ENCODE measurements around the gene UBE2G1.

UBE2G1 gene

DNA sequence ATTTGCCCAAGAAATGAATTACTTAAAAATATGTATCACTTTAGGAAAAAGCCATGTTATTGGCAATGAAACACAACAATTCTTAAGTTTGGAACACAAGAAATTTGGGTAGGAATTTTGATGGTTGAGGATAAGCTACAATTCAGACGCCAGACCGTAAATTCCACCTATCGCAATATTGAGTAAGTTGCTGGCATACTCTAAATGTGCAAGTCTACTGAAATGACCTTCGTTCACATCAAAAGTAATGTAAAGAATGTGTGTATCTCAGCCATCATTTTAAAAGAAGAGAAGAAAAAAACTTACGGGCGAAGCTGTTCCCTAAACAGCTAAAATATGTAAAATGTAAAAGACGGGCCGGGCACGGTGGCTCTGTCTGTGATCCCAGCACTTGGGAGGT is 33.4 kb downstream of the UBE2G1 start:
- no peak for DNase-seq

DNA sequence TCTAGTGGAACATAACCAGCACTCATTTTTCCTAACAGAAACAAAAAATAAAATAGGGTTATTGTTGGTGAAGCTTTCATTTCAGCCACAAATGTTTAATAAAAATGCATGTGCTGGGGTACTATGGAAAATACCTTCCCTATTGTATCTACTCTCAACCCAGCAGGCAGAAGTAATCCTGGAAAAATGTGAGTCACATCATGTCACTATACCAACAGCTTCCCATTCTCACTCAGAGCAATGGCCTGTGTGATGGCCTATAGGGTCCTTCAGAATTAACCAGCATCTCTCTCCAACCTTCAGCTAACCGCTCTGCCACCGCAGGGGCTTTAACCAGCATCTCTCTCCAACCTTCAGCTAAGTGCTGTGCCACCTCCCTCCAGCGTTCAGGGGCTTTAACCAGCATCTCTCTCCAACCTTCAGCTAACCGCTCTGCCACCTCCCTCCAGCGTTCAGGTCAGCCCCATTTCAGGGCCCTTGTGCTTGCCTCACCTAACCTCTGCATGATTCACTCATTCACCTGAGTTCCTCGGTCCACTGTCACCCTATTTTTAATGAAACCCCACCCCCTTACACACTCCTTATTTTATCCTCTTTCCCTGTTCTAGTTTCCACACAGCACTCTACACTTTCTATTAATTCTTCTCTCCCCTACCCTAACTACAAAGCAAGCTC is 34.0 kb downstream of the UBE2G1 start:
- DNase-seq, result no peak

DNA sequence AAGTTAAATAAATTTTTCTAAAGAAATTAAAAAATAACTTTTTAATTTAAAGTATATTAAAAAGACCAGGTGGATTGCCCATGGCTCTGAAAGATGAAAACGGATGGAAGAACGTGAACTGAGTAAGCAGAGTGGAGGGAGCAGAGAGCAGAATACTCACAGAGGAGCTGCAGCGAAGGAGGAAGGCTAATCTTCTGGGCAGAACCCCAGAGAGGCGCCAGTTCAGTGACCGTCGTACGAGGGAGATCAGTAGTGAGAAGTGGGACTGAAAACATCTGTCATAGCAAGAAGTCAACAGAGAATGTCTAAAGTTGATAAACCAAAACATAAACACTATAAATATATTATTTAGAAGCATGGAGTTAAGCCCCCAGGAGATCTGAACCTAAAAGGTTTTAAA is 34.9 kb downstream of the UBE2G1 start:
- no peak for DNase-seq

DNA sequence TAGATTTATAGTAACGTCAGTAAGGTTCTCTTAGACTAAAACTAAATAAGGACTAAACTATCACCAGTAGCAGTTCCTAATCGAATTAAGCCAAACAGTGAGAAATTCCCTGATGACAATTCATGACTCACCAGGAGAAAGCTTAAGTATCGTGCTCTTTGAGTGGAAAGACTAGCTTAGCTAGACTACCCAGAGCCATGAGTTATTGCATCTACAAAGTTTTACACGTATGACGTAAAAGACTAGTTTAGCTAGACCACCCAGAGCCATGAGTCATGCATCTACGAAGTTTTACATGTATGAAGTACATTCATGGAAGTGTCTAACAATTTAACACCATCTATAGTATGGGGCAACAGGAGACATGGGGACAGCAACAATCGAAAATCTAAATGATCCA is 36.6 kb downstream of the UBE2G1 start:
- DNase-seq, result no peak

DNA sequence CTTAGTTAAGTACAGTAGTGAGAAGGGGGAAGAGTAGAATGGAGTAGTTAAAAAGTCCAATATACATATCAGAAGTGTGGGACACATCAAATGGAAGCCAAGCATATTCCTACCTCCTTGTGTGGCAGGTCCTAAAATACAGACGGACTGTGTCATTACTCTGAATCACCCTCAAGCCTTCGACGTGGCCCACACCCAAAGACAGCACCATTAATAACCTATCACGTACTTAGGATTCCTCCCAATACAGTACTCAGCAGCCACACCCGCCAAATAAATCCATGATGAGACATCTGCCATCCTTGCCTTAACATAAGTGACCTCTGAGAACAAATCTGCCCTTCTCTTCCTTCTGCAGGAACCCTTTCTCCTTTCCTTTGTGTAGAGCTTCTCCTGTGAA is 38.9 kb downstream of the UBE2G1 start:
- DNase-seq, result no peak

DNA sequence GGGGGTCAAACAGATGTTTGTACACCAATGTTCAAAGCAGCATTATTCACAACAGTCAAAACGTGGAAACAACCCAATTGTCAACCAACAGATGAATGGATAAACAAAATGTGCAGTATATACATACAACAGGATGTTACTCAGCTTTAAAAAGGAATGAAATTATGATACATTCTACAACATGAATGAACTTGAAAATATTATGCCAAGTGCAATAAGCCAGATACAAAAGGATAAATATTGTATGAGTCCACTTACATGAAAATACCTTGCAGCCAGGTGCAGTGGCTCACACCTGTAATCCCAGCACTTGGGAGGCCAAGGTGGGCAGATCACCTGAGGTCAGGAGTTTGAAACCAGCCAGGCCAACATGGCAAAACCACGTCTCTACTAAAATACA is 39.9 kb downstream of the UBE2G1 start:
- DNase-seq, result no peak

DNA sequence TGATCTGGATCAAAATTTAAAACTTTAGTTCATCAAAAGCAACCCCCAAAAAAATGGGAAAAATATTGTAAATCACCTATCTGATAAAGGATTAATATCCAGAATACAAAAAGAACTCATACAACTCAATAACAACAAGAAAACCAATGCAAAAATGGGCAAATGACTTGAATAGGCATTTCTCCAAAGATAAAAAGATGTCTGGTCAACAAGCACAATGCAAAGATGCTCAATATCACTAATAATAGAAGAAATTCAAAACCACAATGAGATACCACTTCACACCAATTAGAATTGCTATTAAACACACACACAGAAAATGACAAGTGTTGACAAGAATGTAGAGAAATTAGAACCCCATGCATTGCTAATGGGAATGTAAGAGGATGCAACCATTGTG is 40.4 kb downstream of the UBE2G1 start:
- no peak for DNase-seq

DNA sequence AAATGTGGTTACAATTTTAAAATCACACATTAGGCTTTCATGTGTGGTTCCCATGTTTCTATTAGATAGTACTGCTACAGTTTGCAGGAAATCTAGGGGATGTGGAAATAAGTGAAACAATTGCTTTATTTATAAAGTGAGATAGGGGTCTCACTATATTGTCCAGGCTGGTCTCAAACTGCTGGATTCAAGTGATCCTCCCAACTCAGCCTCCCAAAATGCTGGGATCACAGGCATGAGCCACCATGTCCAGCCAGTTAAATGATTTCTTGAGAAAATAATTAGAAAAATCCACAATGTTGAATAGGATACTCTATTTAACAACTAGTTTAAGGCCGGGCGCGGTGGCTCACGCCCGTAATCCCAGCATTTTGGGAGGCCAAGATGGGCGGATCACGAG is 42.0 kb downstream of the UBE2G1 start:
- DNase-seq, result no peak

DNA sequence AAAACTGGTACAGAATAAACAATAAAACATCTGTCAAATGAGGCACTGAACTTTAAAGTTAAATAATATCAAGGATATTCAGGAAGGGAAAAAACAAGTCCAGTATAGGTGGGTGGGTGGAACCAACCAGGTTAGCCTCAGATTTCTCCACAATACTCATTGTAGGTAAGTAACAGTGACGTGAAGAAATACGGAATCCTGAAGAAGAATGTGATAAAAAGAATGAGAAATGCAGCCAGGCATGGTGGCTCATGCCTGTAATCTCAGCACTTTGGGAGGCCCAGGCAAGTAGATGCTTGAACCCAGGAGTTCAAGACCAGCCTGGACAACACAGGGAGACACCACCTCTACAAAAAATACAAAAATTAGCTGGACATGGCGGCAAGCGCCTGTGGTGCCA is 47.3 kb downstream of the UBE2G1 start:
- DNase-seq, result no peak

DNA sequence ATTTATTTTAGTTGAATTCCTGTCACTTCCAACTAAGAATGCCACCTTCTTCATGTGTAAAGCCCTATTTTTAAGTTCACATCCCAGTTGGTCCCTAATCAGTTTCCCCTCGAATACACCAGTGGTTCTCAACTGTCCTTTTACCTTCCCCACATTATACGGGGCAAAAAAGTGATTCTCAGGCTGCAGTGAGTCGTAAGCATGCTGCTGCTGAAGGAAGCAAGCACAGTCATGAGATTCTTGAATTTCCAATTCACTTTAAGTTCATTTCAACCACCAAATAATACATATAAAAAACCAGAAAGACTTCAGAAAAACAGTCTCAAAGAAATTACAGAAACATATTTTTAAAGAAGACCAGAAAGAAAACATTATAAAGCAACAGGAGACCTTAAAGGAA is 47.9 kb downstream of the UBE2G1 start:
- DNase-seq, result no peak

DNA sequence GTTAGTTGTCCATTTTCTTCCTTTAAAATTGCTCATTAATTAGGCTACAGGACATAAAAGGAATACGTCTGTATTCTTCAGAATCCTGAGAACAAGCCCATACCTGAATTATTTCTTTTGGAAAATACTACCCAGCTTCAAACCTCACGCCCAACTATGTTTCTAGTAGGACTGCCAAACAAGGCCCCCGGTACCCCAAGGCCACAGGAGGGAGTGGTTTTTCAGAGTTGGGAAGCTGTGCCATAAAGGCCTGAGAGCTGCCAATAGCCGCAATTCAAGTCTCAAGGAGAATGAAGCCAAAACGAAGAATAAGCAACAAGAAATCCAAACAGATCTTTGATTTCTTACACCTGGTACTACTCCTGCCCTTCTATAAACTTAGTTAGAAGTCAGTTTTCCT is 48.3 kb downstream of the UBE2G1 start:
- no peak for DNase-seq

DNA sequence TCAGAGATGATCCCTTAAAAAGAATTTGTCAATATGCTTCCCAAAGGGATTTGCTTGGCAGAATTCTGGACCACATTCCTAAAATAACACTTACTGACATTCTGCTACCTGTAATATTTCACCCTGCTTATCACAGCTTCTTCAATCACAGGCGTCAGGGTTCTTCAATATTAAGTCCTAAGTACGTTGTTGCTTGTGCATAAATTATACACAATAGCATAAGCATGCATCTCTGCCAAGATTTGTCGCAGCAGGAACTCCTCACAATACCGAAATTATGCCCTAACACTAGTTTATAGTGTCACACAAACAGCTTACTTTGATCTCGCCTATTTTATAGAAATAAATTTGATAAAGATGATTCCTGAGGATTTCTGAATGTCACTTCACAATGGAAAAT is 48.9 kb downstream of the UBE2G1 start:
- no peak for DNase-seq

DNA sequence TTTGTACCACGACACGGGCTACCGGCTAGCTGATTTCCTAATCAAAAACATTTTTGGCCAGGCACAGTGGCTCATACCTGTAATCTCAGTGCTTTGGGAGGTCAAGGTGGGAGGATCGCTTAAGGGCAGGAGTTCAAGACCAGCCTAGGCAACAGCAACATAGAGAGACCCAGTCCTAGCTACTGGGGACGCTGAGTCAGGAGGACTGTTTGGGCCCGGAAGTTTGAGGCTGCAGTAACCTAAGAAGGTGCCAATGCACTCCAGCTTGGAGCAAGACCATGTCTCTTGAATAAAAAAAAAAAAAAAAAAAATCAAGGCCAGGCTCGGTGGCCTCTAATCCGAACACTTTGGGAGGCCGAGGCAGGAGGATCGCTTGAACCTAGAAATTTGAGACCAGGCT is 49.8 kb downstream of the UBE2G1 start:
- no peak for DNase-seq

DNA sequence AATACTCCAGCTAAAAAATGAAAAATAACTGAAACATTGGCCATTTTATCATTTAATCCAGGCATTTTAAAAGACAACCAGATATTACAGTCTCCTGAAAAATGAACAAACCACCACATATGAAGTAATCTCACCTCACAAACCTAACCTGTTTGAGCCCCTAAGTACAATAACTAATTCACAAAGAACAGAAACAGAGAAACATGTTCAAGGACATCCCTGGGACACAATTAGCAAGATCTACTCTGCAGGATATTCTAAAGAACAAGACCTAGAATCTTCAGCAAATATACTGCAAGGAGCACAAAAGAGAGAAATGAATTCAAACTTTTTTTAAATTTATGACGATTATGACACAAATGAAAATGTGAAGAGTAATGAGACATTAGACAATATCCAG is 51.9 kb downstream of the UBE2G1 start:
- DNase-seq, result no peak

DNA sequence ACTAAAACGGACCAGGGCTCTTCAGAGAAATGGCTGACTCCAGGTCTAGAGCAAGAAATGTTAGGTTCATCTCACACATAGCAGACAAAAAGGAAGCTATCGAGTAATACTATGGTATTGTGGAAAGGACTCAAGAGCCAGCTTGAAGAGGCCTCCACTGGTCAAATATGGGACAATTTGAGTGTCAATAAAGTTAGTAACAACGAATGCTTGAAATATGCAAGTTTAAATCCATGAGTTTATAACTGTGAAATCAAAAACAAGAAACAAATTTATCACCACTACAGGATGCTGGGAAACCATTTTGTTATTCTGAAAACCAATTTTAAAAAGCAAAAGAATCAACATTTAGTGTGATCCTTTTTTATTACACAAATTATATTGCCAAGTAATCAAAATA is 52.3 kb downstream of the UBE2G1 start:
- no peak for DNase-seq

DNA sequence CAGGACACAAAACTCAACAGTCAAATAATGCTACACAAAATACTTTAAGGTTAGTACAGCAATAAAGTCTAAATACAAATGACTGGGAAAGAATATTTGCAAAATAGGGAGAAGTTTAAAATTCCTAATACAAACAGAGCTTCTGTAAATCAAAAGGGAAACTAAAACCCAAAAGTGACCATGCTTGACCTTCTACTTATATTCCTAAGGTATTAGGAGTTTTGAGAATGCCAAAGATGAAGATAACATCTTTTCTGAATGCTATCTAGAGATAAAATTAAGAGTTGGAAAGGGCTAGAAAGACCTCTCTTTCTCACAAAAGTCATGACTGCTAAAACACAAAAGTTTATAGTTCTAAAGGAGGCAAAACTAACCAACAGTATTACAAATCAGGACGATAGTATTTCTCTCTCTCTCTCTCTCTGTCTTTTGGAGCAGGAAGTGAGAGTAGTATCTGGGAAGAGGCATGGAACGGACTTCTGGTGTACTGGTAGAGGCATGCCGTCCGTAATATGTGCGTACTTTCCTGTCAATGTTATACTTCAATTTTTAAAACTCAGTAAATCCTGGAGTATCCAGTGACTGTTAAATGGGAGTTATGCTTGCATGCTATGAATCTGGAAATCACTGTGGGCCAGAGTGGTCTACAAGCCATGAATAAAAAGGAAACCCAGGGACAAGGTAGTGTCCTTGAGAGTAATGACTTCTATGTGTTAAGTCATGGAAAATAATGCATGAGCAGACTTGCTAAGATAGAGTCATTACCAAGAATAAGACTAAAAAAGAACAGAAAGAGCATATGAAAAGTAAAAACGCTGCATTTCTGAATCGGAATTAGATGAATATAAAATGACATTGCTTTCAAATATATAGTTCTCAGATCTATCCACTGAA is 53.0 kb downstream of the UBE2G1 start:
- DNase-seq, result no peak

DNA sequence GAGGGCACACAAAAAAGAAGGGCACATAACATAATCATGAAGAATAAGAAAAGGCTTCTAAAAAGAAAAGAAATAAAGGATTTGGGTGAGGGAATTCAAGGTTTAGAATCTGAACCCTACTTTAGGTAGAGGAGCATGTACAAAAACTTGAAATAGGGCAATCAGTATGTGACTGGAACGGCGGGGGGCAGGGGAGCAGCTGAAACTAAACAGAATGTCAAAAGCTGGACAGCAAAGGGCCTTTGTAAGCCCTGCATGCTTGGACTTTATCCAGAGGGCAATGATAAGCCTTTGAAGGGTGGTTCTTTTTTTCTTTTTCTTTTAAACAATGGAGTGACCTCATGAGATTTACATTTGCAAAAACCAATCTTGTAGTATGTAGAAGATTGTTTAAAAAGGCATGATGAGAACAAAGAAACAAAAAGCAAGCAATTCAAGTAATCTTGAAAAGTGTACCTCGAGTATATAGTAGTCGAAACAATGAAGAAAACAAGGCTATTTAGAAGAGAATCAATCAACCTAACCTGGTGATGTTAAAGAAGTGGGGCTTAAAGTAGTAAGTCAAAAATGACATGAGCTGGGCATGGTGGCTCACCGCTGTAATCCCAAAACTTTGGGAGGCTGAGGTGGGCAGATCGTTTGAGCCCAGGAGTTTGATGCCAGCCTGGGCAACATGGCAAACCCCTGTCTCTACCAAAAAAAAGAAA is 56.0 kb downstream of the UBE2G1 start:
- DNase-seq, result no peak

DNA sequence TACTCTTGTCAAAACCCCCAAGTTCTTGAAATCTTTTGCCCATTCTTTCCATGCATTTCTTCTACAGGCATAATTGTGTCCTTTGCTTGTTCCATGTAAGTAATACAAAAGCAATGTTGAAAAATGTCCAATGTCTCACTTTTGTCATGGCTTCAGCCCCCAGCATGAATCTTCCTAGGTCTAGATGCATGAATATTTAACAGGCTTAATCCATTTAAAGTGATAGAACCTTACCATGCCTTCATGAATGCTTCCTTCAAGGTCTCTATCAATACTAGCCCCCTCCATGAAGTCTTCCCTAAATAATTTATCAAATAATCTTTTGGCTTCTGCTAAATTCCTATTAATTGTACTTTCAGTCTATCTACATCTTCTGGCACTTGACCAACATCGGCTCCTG is 56.6 kb downstream of the UBE2G1 start:
- no peak for DNase-seq

DNA sequence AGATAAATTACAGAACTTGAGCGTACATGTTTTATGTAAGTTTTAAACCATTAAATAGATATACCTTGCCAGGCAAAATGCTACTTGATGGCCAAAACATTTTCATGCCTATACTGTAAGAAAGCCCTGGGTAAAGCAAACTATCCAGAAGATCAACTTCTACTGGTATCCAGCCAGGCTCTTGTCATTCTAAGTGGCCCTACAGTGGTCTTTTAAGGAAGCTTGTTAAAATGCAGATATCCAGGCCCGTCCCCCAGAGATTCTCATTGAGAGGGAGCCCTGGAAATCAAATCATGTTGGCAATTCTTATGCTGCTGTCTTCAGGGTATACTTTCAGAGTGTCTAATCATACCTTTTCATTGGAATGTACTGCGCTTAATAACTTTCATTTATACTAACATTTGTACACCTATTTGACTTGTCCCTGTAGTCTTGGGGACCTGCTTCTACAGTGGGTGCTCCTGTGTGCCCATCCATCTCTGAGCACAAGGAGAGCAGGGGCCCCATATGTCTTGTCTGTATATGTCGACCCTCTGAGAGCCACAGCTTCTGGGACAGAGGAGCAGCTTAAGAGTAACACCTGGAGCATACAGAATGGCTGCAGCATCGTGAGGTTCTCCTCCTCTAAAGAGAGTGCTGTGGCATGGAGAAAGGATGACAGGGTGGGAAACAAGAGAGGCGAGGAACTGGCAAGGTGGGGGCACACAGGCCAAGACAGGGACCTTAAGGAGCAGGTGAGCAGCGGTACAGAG is 59.1 kb downstream of the UBE2G1 start:
- DNase-seq, result no peak

DNA sequence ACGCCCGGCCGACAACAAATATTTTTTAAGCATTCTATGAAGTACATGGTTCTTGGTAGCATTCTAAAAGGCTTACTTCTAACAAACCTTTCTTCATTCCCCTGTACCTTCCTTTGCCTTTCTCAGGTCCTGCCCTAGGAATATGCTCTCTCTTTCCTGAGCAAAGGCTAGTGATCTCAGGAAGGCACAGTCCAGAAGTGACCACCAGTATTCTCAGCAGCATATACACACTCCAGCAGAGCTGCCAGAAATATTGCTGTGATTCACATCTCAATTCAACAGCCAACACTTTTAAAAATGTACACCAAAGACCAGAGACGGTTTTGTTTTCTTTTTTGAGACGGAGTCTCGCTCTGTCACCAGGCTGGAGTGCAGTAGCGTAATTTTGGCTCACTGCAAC is 61.3 kb downstream of the UBE2G1 start:
- no peak for DNase-seq

DNA sequence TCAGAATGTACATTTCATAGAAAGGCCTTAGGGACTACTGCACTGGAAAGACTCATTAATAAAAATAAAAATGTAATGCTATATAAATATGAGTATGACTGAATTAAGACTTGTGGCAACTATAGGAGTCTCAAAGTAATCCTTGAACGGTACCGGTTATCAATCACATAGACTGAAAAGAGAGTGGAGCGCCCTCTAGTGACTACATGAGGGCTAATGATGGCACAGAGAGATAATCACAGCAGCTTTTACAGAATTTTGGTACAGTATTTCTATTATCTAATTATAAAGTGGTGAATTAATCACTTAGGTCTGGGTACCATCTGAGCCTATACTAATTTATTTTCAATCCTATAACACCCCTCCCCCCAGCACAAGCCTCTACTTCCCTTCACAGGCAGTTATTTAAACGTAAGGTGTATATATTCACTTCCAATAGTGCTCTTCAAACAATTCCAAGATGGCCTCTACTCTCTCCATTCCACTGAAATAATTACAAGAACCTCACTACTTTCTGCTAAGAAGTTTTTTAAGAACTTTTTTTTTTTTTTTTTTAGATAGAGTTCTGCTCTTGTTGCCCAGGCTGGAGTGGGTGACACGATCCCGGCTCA is 62.0 kb downstream of the UBE2G1 start:
- DNase-seq, result no peak

DNA sequence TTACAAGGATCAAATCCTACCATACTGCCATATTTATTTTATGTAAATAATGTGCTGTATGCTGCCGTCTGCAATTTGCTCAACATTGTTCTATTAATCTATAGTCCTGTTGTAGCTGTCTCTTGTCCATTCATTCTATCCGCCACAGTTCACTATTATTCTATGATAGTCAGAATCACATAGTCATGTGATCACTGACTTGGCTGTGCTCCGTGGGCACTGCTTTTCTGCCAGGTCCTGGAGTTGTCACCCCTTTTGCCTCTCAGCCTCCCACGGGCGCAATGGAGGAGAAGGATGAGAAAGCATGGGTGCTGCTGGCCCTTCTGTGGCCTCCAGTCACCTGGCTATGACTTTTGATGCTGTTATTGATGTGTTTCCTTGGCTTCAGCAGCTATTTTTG is 65.4 kb downstream of the UBE2G1 start:
- no peak for DNase-seq

DNA sequence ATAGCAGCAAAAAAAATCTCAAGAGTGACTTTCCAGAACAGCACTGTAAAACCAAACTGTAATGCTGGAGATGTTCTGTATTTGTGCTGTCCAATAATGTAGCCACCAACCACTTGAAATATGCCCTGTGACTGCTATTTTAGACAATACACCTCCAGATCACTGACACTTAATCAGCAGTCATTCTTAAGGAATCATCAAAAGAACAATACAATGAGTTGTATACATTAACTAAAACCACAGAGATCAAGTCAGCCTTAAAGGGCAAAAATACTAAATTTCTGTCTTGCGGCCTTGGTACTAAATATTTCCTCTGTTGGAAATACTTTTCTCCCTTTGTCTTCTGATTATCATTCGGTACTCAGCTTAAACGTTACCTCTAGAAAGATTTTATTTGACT is 69.1 kb downstream of the UBE2G1 start:
- no peak for DNase-seq
